ENCODE measurements around the gene TRIM77.
"Not testable (repeated sequence)": the region's sequence is repeated elsewhere in the genome, so short reads cannot be mapped to it uniquely, and the experiment has no call there.

The TRIM77 gene

GRCh38 chr11:89724866-89725498 lies 14.9 kb downstream of the TRIM77 start:
- H3K36me3 ChIP-seq (ENCODE audit: control insufficient read depth in 2 of 2, insufficient read depth in 2 of 2, low read length in 2 of 2); H3K27ac ChIP-seq (ENCODE audit: low read depth in 2 of 2, low read length in 2 of 2); H3K9ac ChIP-seq (ENCODE audit: low read depth in 1 of 2, low read length in 2 of 2); H3K4me3 ChIP-seq (ENCODE audit: low read length in 2 of 2); H3K4me1 ChIP-seq (ENCODE audit: control insufficient read depth in 2 of 2, insufficient read depth in 2 of 2, low read length in 2 of 2); H3K27me3 ChIP-seq (ENCODE audit: control insufficient read depth in 2 of 2, insufficient read depth in 2 of 2, low read length in 2 of 2); H3K9me3 ChIP-seq (ENCODE audit: control insufficient read depth in 2 of 2, low read length in 2 of 2): not testable (repeated sequence)

GRCh38 chr11:89730215-89730614 lies 20.1 kb downstream of the TRIM77 start:
- H3K4me1 ChIP-seq (ENCODE audit: control insufficient read depth in 2 of 2, insufficient read depth in 2 of 2, low read length in 2 of 2); H3K27ac ChIP-seq (ENCODE audit: low read depth in 2 of 2, low read length in 2 of 2); H3K4me3 ChIP-seq (ENCODE audit: low read length in 2 of 2); H3K36me3 ChIP-seq (ENCODE audit: control insufficient read depth in 2 of 2, insufficient read depth in 2 of 2, low read length in 2 of 2); H3K9ac ChIP-seq (ENCODE audit: low read depth in 1 of 2, low read length in 2 of 2); H3K9me3 ChIP-seq (ENCODE audit: control insufficient read depth in 2 of 2, low read length in 2 of 2); H3K27me3 ChIP-seq (ENCODE audit: control insufficient read depth in 2 of 2, insufficient read depth in 2 of 2, low read length in 2 of 2): not testable (repeated sequence)

GRCh38 chr11:89736566-89736965 lies 26.5 kb downstream of the TRIM77 start:
- H3K4me3 ChIP-seq (ENCODE audit: low read length in 2 of 2), result no peak overlapping the region

GRCh38 chr11:89737116-89737515 lies 27.0 kb downstream of the TRIM77 start:
- Histone ChIP-seq H3K4me3 (ENCODE audit: low read length in 2 of 2) (no peak overlapping the region), H3K27me3 (ENCODE audit: control insufficient read depth in 2 of 2, insufficient read depth in 2 of 2, low read length in 2 of 2) (no peaks in the 10 kb centered on the region), H3K27ac (ENCODE audit: low read depth in 2 of 2, low read length in 2 of 2) (no peak overlapping the region), H3K9ac (ENCODE audit: low read depth in 1 of 2, low read length in 2 of 2) (no peak overlapping the region), H3K4me1 (ENCODE audit: control insufficient read depth in 2 of 2, insufficient read depth in 2 of 2, low read length in 2 of 2) (no peaks in the 10 kb centered on the region), H3K36me3 (ENCODE audit: control insufficient read depth in 2 of 2, insufficient read depth in 2 of 2, low read length in 2 of 2) (no peaks in the 10 kb centered on the region), H3K9me3 (ENCODE audit: control insufficient read depth in 2 of 2, low read length in 2 of 2) (no peaks in the 10 kb centered on the region)

More at GRCh38 chr11:89736566-89736965, 26.5 kb downstream of the TRIM77 start:
- no peaks in the 10 kb centered on the region for H3K9me3 ChIP-seq (ENCODE audit: control insufficient read depth in 2 of 2, low read length in 2 of 2)
- H3K4me1 ChIP-seq (ENCODE audit: control insufficient read depth in 2 of 2, insufficient read depth in 2 of 2, low read length in 2 of 2), result no peaks in the 10 kb centered on the region
- H3K36me3 ChIP-seq (ENCODE audit: control insufficient read depth in 2 of 2, insufficient read depth in 2 of 2, low read length in 2 of 2), result no peaks in the 10 kb centered on the region
- H3K27me3 ChIP-seq (ENCODE audit: control insufficient read depth in 2 of 2, insufficient read depth in 2 of 2, low read length in 2 of 2), result no peaks in the 10 kb centered on the region
- H3K27ac ChIP-seq (ENCODE audit: low read depth in 2 of 2, low read length in 2 of 2), result no peak overlapping the region
- no peak overlapping the region for H3K9ac ChIP-seq (ENCODE audit: low read depth in 1 of 2, low read length in 2 of 2)

- H3K36me3 ChIP-seq (ENCODE audit: control insufficient read depth in 2 of 2, insufficient read depth in 2 of 2, low read length in 2 of 2); H3K4me1 ChIP-seq (ENCODE audit: control insufficient read depth in 2 of 2, insufficient read depth in 2 of 2, low read length in 2 of 2); H3K4me3 ChIP-seq (ENCODE audit: low read length in 2 of 2); H3K9me3 ChIP-seq (ENCODE audit: control insufficient read depth in 2 of 2, low read length in 2 of 2); H3K27me3 ChIP-seq (ENCODE audit: control insufficient read depth in 2 of 2, insufficient read depth in 2 of 2, low read length in 2 of 2); H3K27ac ChIP-seq (ENCODE audit: low read depth in 2 of 2, low read length in 2 of 2); H3K9ac ChIP-seq (ENCODE audit: low read depth in 1 of 2, low read length in 2 of 2): not testable (repeated sequence)
These were observed 31.3 kb downstream of the TRIM77 start for GRCh38 chr11:89741406-89741805.

- H3K27ac ChIP-seq (ENCODE audit: low read depth in 2 of 2, low read length in 2 of 2); H3K9me3 ChIP-seq (ENCODE audit: control insufficient read depth in 2 of 2, low read length in 2 of 2); H3K4me1 ChIP-seq (ENCODE audit: control insufficient read depth in 2 of 2, insufficient read depth in 2 of 2, low read length in 2 of 2); H3K36me3 ChIP-seq (ENCODE audit: control insufficient read depth in 2 of 2, insufficient read depth in 2 of 2, low read length in 2 of 2); H3K9ac ChIP-seq (ENCODE audit: low read depth in 1 of 2, low read length in 2 of 2); H3K27me3 ChIP-seq (ENCODE audit: control insufficient read depth in 2 of 2, insufficient read depth in 2 of 2, low read length in 2 of 2); H3K4me3 ChIP-seq (ENCODE audit: low read length in 2 of 2): not testable (repeated sequence)
These were observed 34.1 kb downstream of the TRIM77 start for GRCh38 chr11:89744158-89744557.

- not testable (repeated sequence) for H3K36me3 ChIP-seq (ENCODE audit: control insufficient read depth in 2 of 2, insufficient read depth in 2 of 2, low read length in 2 of 2); H3K9me3 ChIP-seq (ENCODE audit: control insufficient read depth in 2 of 2, low read length in 2 of 2); H3K4me1 ChIP-seq (ENCODE audit: control insufficient read depth in 2 of 2, insufficient read depth in 2 of 2, low read length in 2 of 2); H3K4me3 ChIP-seq (ENCODE audit: low read length in 2 of 2); H3K27me3 ChIP-seq (ENCODE audit: control insufficient read depth in 2 of 2, insufficient read depth in 2 of 2, low read length in 2 of 2); H3K27ac ChIP-seq (ENCODE audit: low read depth in 2 of 2, low read length in 2 of 2); H3K9ac ChIP-seq (ENCODE audit: low read depth in 1 of 2, low read length in 2 of 2)
These were observed 40.7 kb downstream of the TRIM77 start for GRCh38 chr11:89750822-89751221.

Data from mucosa of rectum (tissue), 2 donors.